HL-60 (cell line): ENCODE results near the gene SFMBT2.

Experiments used
- DNase-seq, 2 experiments: peaks; one replicate each; pipeline ENCODE4 v3.0.0-alpha.2; 2010 to 2020; ENCODE audit warnings: low read depth in 1 of 2, low spot score in 1 of 2
- H3K27ac ChIP-seq: fragments of 250-450 bp; sonication (Bioruptor Pico); replicated peaks from 2 replicates; pipeline ENCODE4 v1.5.1; 2020; ENCODE audit warnings: mild to moderate bottlenecking, moderate library complexity
- H3K27me3 ChIP-seq: fragments of 250-450 bp; sonication (Bioruptor Pico); 2 replicates; pipeline ENCODE4 v1.5.1; 2021; ENCODE audit warnings: mild to moderate bottlenecking, moderate library complexity; ENCODE audit not compliant: insufficient read depth, poor library complexity, severe bottlenecking
- H3K4me3 ChIP-seq: replicated peaks from 2 replicates; pipeline ENCODE4 v1.5.1; 2011; ENCODE audit warnings: mild to moderate bottlenecking, control low read depth, low read length; ENCODE audit not compliant: insufficient read depth
- GABPA ChIP-seq: IDR thresholded peaks from 2 replicates; pipeline ENCODE4 v1.6.1; 2012; ENCODE audit warnings: low read depth
- POLR2AphosphoS5 ChIP-seq: IDR thresholded peaks from 2 replicates; pipeline ENCODE4 v1.6.1; 2012; ENCODE audit warnings: low read depth
- SPI1 ChIP-seq: IDR thresholded peaks from 2 replicates; pipeline ENCODE4 v1.6.1; 2012; ENCODE audit warnings: low read depth, mild to moderate bottlenecking, borderline replicate concordance
- TF ChIP-seq, protein P1 (sequence below): IDR thresholded peaks from 2 replicates; pipeline ENCODE4 v1.6.1; 2012; ENCODE audit warnings: low read depth; ENCODE audit not compliant: insufficient replicate concordance
- TF ChIP-seq, protein P2 (sequence below): IDR thresholded peaks from one replicate; pipeline ENCODE4 v1.5.1; 2011; ENCODE audit warnings: low read length, control low read depth, inconsistent platforms; ENCODE audit not compliant: insufficient read depth

SFMBT2 gene

DNA sequence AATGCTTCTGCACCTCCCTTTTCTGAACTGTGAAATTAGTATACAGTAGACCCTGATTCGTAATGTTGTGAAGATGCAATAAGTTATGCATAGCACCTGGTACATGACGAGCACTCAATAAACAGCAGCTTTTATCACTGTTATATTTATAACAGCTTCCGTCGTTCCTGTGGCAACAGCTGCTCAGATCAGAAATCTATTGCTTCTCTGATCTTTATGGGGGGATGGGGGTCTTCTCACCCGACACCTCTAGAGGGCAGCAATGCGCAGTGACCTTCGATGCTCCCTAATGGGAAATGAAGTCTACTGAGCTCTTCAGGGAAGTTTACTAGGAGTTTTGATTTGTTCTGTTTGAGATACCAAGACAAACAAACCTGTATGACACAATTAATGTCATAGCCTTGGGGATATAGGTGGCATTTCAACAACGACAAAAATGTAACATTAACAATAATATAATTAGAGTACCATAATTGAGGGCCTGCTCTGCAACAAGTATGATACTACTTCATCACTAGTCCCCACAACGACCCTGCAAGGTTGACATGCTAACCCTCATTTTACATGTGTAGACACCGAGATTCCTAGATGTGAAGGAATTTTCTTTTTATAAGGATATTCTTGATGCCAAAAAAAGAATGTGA, 289.6 kb downstream of the SFMBT2 start:
- Histone ChIP-seq H3K4me3 (no peak overlapping the region), H3K27ac (no peak overlapping the region), H3K27me3 (no peaks in the 10 kb centered on the region)
- TF ChIP-seq, protein P1, sequence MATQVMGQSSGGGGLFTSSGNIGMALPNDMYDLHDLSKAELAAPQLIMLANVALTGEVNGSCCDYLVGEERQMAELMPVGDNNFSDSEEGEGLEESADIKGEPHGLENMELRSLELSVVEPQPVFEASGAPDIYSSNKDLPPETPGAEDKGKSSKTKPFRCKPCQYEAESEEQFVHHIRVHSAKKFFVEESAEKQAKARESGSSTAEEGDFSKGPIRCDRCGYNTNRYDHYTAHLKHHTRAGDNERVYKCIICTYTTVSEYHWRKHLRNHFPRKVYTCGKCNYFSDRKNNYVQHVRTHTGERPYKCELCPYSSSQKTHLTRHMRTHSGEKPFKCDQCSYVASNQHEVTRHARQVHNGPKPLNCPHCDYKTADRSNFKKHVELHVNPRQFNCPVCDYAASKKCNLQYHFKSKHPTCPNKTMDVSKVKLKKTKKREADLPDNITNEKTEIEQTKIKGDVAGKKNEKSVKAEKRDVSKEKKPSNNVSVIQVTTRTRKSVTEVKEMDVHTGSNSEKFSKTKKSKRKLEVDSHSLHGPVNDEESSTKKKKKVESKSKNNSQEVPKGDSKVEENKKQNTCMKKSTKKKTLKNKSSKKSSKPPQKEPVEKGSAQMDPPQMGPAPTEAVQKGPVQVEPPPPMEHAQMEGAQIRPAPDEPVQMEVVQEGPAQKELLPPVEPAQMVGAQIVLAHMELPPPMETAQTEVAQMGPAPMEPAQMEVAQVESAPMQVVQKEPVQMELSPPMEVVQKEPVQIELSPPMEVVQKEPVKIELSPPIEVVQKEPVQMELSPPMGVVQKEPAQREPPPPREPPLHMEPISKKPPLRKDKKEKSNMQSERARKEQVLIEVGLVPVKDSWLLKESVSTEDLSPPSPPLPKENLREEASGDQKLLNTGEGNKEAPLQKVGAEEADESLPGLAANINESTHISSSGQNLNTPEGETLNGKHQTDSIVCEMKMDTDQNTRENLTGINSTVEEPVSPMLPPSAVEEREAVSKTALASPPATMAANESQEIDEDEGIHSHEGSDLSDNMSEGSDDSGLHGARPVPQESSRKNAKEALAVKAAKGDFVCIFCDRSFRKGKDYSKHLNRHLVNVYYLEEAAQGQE, result no peak
- TF ChIP-seq POLR2AphosphoS5 (no peak), SPI1 (no peak), GABPA (no peak)
- TF ChIP-seq, protein P2, sequence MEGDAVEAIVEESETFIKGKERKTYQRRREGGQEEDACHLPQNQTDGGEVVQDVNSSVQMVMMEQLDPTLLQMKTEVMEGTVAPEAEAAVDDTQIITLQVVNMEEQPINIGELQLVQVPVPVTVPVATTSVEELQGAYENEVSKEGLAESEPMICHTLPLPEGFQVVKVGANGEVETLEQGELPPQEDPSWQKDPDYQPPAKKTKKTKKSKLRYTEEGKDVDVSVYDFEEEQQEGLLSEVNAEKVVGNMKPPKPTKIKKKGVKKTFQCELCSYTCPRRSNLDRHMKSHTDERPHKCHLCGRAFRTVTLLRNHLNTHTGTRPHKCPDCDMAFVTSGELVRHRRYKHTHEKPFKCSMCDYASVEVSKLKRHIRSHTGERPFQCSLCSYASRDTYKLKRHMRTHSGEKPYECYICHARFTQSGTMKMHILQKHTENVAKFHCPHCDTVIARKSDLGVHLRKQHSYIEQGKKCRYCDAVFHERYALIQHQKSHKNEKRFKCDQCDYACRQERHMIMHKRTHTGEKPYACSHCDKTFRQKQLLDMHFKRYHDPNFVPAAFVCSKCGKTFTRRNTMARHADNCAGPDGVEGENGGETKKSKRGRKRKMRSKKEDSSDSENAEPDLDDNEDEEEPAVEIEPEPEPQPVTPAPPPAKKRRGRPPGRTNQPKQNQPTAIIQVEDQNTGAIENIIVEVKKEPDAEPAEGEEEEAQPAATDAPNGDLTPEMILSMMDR, result peak; percentile 27
- peak in 1 of 2 experiments; percentile 47 for DNase-seq

DNA sequence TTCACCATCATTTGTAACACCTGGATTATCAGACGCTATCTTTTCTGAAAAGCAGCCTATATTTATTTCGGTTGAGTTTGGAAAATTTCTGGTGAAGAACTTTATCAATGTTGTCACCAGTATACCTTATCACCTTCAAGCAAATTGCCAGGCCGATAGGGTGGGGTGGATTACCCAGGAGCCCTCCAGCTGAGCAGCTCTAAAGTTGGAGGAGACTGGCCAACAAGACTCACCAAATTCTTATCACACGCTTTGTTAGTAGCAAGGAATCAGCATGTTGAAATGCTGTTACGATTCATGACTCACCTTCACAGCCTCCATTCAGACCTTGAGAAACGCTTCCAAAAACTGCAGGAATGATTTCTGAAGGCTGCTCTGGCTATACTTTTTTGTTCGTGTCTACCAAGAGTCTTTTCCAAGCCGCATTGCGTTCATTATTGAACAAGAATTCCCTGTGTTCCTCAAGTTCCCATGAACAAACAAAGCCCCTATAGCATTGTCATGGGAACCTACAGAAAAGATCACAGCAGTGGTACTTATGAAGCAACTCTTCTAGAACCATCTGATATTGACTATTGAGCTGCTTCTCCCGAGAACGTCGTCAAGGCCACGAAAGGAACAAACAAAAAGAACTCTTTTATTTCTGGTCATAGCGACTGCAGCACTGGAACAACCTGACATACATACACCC, 291.4 kb downstream of the SFMBT2 start:
- no peak overlapping the region for H3K27ac ChIP-seq
- no peak for DNase-seq
- H3K4me3 ChIP-seq, result no peak overlapping the region
- TF ChIP-seq, protein P2, result no peak
- TF ChIP-seq POLR2AphosphoS5 (no peak), GABPA (no peak), SPI1 (no peak)
- TF ChIP-seq, protein P1, result no peak
- no peaks in the 10 kb centered on the region for H3K27me3 ChIP-seq

DNA sequence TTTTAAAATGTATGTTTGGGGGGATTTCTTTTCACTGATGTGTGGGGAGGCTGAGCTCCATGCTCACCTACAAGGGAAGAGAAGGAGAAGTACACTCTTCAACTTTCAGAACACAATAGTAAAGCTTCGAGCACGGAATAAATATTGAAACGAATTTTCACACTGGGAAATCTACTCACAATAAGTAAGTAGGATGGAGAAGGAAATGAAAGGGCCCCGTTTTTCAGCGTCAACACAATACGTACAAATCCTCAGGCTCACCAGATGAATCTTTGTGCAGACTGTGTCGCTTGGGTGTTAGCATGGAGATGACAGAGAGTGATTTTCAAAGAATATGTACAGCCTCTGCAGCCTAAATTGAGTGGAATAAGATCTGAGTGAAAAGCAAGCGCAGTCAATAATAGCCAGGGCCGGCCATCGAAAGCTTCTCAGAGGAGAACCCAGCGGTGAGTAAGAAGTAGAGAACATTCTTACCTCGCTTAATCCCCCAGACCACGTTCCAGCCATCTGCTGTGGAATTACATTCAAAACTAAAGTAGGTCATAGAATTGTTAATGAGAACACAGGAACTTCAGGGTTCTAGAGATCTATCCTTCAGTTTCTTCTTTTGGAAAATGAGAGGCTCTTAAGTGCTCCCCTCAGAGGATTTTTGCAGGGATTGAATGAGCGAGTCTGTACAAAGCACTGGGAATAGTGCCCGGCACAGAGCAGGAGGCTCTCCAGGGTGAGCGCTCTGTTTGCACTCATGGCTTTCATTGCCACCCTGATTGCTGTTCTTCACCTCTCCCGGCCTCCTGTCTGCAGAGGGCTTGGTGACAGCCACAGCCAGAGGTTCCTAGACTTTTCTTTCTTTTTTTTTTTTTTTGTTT, 292.8 kb downstream of the SFMBT2 start:
- H3K4me3 ChIP-seq, result no peak overlapping the region
- DNase-seq, result no peak
- TF ChIP-seq, protein P1, result no peak
- TF ChIP-seq GABPA (no peak), SPI1 (no peak), POLR2AphosphoS5 (no peak)
- TF ChIP-seq, protein P2, result no peak
- no peak overlapping the region for H3K27ac ChIP-seq
- H3K27me3 ChIP-seq, result no peaks in the 10 kb centered on the region
